HG02642 (cell line): Measurements from ENCODE around the gene PATE1.

Experiments
- ATAC-seq: cut with Tn5 transposase; IDR thresholded peaks from one replicate; pipeline ENCODE4 v1.9.1; 2021; ENCODE audit warnings: mild to moderate bottlenecking; ENCODE audit not compliant: unreplicated experiment, poor library complexity

Gene PATE1

GRCh38 chr11:125787827-125788226 lies 41.7 kb downstream of the PATE1 start, which contains the start of gene PATE3:
TSS of gene PATE3 (plus strand) at chr11:125788127. CDS start at chr11:125788152, 25 bp downstream.
- no peak for ATAC-seq

DNA sequence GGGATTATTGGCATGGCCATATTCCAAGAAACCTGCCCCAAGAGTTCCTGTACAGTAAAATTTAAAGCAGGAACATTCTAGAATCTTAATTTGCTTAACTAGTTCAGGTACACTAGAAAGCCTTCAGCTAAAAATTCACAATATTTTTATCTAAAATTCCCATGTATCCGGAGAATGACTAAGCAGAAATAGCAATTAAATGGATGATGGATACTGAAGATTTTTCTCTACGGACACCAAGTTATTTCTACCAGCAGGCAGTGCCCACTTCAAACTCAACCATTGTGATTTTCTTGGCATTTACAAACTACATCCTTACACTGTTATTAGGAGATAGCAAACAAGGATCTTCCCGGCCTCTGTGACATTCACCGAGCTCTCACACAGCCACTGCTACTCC lies 44.7 kb downstream of the PATE1 start:
- no peak for ATAC-seq

GRCh38 chr11:125797641-125798040 lies 51.6 kb downstream of the PATE1 start:
- ATAC-seq = no peak
